ENCODE measurements around the gene INTS6. TPM values are rescaled to one million over a fixed set of nuclear protein-coding genes. Genes with fewer than 3 reads are reported as not detected.

Gene INTS6
- total RNA-seq, 1 donor from 2014 or later, result 23.1 TPM

DNA sequence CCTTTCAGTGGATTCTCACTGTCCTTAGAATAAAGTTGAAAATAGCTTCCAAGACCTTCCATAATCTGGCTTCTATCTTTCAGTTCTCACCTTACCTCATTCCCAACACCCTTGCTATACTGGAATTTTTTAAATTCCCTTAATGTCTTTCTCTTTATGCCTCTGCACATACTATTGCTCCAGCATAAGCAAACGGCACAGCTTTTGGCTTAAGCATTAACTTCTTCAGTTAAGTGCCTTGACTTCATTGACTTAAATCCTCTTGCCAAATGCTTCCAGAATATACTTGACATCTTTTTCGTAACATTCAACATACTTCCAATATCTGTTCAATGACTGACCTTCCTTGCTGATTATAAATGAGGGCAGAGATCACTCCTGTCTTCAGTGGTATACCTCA is 79.4 kb downstream of the INTS6 start:
- Histone ChIP-seq H3K36me3 (peaks cover 78% of the 10 kb centered on the region), H3K27me3 (ENCODE audit: low read depth) (no peaks in the 10 kb centered on the region), H3K4me3 (no peak overlapping the region), H3K9me3 (replicated peaks) (no peaks in the 10 kb centered on the region), H3K27ac (replicated peaks) (no peak overlapping the region), H3K4me1 (no peaks in the 10 kb centered on the region)
- no peak for DNase-seq
- TF ChIP-seq CTCF (IDR thresholded peaks at IDR 0.05; ENCODE audit: borderline replicate concordance), result no peak
- intact Hi-C loops (cut with micrococcal nuclease), result no loop called here

DNA sequence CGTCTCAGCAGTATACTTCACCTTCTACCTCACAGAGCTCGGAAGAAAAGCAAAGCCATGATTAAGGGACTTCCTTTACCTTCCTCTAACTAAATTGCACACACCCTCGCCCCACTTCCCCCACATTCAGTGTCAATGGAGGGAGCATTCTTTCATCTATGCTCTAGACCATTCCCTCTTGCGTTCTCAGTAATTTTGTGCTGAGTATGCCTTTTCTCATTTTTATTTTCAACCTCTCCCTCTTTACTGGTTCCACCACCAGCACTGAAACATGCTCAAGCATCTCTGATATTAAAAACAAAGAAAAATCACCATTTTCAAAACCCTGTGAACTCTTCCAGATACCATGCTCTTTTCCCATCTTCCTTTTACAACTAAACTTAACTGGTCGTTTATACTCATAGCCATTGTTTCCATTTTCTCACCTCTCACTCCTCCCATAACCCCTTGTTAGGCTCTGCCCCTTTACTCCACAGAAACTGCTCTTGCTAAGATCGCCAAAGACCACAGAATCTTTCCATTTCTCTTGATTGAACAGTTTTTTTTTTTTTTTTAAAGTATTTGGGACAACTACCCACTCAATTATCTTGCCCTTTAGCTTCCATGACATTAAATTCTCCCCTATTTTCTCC is 81.0 kb downstream of the INTS6 start:
- H3K4me3 ChIP-seq, result no peak overlapping the region
- intact Hi-C loops (cut with micrococcal nuclease), result no loop called here
- no peak overlapping the region for H3K27ac ChIP-seq (replicated peaks)
- H3K27me3 ChIP-seq (ENCODE audit: low read depth), result no peaks in the 10 kb centered on the region
- no peaks in the 10 kb centered on the region for H3K4me1 ChIP-seq
- H3K36me3 ChIP-seq, result peaks cover 78% of the 10 kb centered on the region
- no peaks in the 10 kb centered on the region for H3K9me3 ChIP-seq (replicated peaks)
- TF ChIP-seq CTCF (IDR thresholded peaks at IDR 0.05; ENCODE audit: borderline replicate concordance), result no peak
- DNase-seq, result no peak

DNA sequence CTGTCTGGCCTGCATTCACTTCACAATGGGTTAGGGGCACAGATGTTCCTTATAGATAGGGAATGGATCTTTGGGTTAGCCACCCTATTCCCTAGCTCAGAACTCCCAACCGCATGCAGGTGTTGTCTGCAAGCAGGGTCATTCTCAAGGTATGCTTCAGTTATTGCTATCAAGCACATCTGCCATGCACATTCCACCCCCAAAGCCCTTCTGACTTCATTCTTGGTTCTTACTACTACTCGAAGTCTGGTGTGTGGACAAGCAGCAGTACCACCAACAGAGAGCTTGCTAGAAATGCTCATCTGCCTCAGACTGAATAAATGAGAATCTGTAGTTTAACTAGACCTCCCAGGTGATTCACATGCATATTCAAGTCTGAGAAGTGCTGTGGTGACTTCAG is 82.0 kb downstream of the INTS6 start:
- no peaks in the 10 kb centered on the region for H3K27me3 ChIP-seq (ENCODE audit: low read depth)
- no peak overlapping the region for H3K27ac ChIP-seq (replicated peaks)
- intact Hi-C loops (cut with micrococcal nuclease), result no loop called here
- H3K4me3 ChIP-seq, result no peak overlapping the region
- DNase-seq, result no peak
- H3K36me3 ChIP-seq, result peaks cover 78% of the 10 kb centered on the region
- no peaks in the 10 kb centered on the region for H3K9me3 ChIP-seq (replicated peaks)
- TF ChIP-seq CTCF (IDR thresholded peaks at IDR 0.05; ENCODE audit: borderline replicate concordance), result no peak
- no peaks in the 10 kb centered on the region for H3K4me1 ChIP-seq

DNA sequence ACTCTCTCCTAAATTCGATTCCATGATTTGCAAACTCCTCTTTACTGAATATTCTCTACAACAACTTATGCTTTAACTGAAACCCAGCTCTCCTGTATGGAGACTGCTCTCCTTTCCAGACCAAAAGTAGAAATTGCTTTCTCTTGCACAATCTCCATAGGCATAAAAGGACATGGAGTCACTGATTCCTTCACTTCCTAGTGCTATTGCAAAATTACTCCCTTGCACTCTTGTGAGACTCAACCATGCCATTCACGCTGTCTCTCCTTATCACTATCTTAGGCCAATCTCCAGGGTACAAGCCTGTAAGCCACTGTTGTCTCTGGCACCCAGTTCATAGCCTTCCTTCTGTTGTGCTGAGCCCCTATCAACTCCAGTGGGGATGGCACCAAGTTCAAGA is 82.7 kb downstream of the INTS6 start:
- DNase-seq, result no peak
- intact Hi-C loops (cut with micrococcal nuclease), result no loop called here

GRCh38 chr13:51364404-51365008 is 88.3 kb downstream of the INTS6 start:
- no peak overlapping the region for H3K27ac ChIP-seq (replicated peaks)
- no peak for DNase-seq
- H3K4me1 ChIP-seq, result no peaks in the 10 kb centered on the region
- TF ChIP-seq CTCF (IDR thresholded peaks at IDR 0.05; ENCODE audit: borderline replicate concordance), result no peak
- no peak overlapping the region for H3K4me3 ChIP-seq
- peaks cover 64% of the 10 kb centered on the region for H3K36me3 ChIP-seq
- no peaks in the 10 kb centered on the region for H3K9me3 ChIP-seq (replicated peaks)
- no peaks in the 10 kb centered on the region for H3K27me3 ChIP-seq (ENCODE audit: low read depth)
- intact Hi-C loops (cut with micrococcal nuclease), result no loop called here

More for the DNA sequence above, 82.7 kb downstream of the INTS6 start:
- Histone ChIP-seq H3K36me3 (peaks cover 77% of the 10 kb centered on the region), H3K4me1 (no peaks in the 10 kb centered on the region), H3K27ac (replicated peaks) (no peak overlapping the region), H3K27me3 (ENCODE audit: low read depth) (no peaks in the 10 kb centered on the region), H3K9me3 (replicated peaks) (no peaks in the 10 kb centered on the region), H3K4me3 (no peak overlapping the region)
- TF ChIP-seq CTCF (IDR thresholded peaks at IDR 0.05; ENCODE audit: borderline replicate concordance), result no peak
